Endothelial cell (in vitro differentiated cells): Measurements from ENCODE around the gene PAX4. TPM values are rescaled to one million over a fixed set of nuclear protein-coding genes. Genes with fewer than 3 reads are reported as not detected.

Experiments
- DNase-seq: peaks from one replicate; pipeline ENCODE4 v3.0.0; 2021; ENCODE audit warnings: low spot score
- H3K27ac Mint-ChIP-seq: one replicate; pipeline ENCODE4 v1.8.0; 2021; ENCODE audit warnings: mixed read lengths, inconsistent platforms; ENCODE audit not compliant: unreplicated experiment
- H3K27me3 Mint-ChIP-seq: one replicate; pipeline ENCODE4 v1.8.0; 2021; ENCODE audit warnings: mild to moderate bottlenecking, moderate library complexity, mixed read lengths, inconsistent platforms; ENCODE audit not compliant: unreplicated experiment
- H3K36me3 Mint-ChIP-seq: one replicate; pipeline ENCODE4 v1.8.0; 2021; ENCODE audit warnings: mild to moderate bottlenecking, low read depth, mixed read lengths, inconsistent platforms; ENCODE audit not compliant: unreplicated experiment
- H3K4me1 Mint-ChIP-seq: one replicate; pipeline ENCODE4 v1.8.0; 2021; ENCODE audit warnings: mild to moderate bottlenecking, mixed read lengths, inconsistent platforms; ENCODE audit not compliant: unreplicated experiment
- H3K4me3 Mint-ChIP-seq: one replicate; pipeline ENCODE4 v1.8.0; 2021; ENCODE audit warnings: mild to moderate bottlenecking, mixed read lengths, inconsistent platforms; ENCODE audit not compliant: unreplicated experiment
- H3K9me3 Mint-ChIP-seq: one replicate; pipeline ENCODE4 v1.8.0; 2021; ENCODE audit warnings: mixed read lengths, inconsistent platforms; ENCODE audit not compliant: unreplicated experiment
- CTCF ChIP-seq: fragments of 200-600 bp; sonication (generic); IDR thresholded peaks from one replicate; pipeline ENCODE4 v1.5.0; 2021; ENCODE audit warnings: antibody characterized with exemption; ENCODE audit not compliant: unreplicated experiment
- total RNA-seq: library from RNA; stranded (reverse); fragmentation: NEBNext Ultra II Directional; extraction: Animal tissue kit (Norgen Biotek cat#: 25700); gene quantifications from one replicate; pipeline ENCODE4 v1.2.1, GENCODE V29; 2021; ENCODE audit not compliant: unreplicated experiment

Gene PAX4
- total RNA-seq, 1 donor from 2014 or later = 0.33 TPM

- Mint-ChIP-seq H3K27me3 (peaks cover 9% of the 10 kb centered on the region), H3K4me3 (no peak overlapping the region), H3K4me1 (peaks cover 12% of the 10 kb centered on the region), H3K36me3 (peaks cover 21% of the 10 kb centered on the region), H3K27ac (no peak overlapping the region), H3K9me3 (no peaks in the 10 kb centered on the region)
- no peak for DNase-seq
- no peak for TF ChIP-seq CTCF
Measured at GRCh38 chr7:127594490-127594889, 23.5 kb downstream of the PAX4 start.

GRCh38 chr7:127592550-127592949, 25.4 kb downstream of the PAX4 start:
- no peaks in the 10 kb centered on the region for H3K9me3 Mint-ChIP-seq
- no peak for TF ChIP-seq CTCF
- no peak for DNase-seq
- no peak overlapping the region for H3K4me3 Mint-ChIP-seq
- peaks cover 16% of the 10 kb centered on the region for H3K27me3 Mint-ChIP-seq
- no peak overlapping the region for H3K27ac Mint-ChIP-seq
- peaks cover 21% of the 10 kb centered on the region for H3K4me1 Mint-ChIP-seq
- peaks cover 30% of the 10 kb centered on the region for H3K36me3 Mint-ChIP-seq

- Mint-ChIP-seq H3K27ac (no peak overlapping the region), H3K4me3 (peak overlapping the region; percentile 62)
Measured at GRCh38 chr7:127591591-127591990, 26.4 kb downstream of the PAX4 start.

GRCh38 chr7:127591189-127591588, 26.8 kb downstream of the PAX4 start:
- Mint-ChIP-seq H3K9me3 (no peaks in the 10 kb centered on the region), H3K27ac (no peak overlapping the region), H3K36me3 (peaks cover 30% of the 10 kb centered on the region), H3K27me3 (peaks cover 21% of the 10 kb centered on the region), H3K4me3 (peak overlapping the region; percentile 62), H3K4me1 (peaks cover 31% of the 10 kb centered on the region)
- no peak for DNase-seq
- no peak for TF ChIP-seq CTCF

More at GRCh38 chr7:127591591-127591990, 26.4 kb downstream of the PAX4 start:
- DNase-seq = no peak
- no peak for TF ChIP-seq CTCF
- Mint-ChIP-seq H3K4me1 (peaks cover 27% of the 10 kb centered on the region), H3K9me3 (no peaks in the 10 kb centered on the region), H3K27me3 (peaks cover 17% of the 10 kb centered on the region), H3K36me3 (peaks cover 30% of the 10 kb centered on the region)

- Mint-ChIP-seq H3K4me1 (peaks cover 37% of the 10 kb centered on the region), H3K27me3 (peaks cover 21% of the 10 kb centered on the region), H3K4me3 (peak overlapping the region; percentile 99), H3K27ac (no peak overlapping the region), H3K36me3 (peaks cover 29% of the 10 kb centered on the region), H3K9me3 (no peaks in the 10 kb centered on the region)
- TF ChIP-seq CTCF = no peak
- no peak for DNase-seq
Measured at GRCh38 chr7:127589896-127590295, 28.0 kb downstream of the PAX4 start.
